Measurements from ENCODE around the gene NHLRC4.

GRCh38 chr16:591231-591630, 24.4 kb downstream of the NHLRC4 start:
- TF ChIP-seq ARNTL (CRISPR knock-in tag; IDR thresholded peaks at IDR 0.05; ENCODE audit: borderline replicate concordance, low read depth) (no peak), TSHZ2 (CRISPR knock-in tag; IDR thresholded peaks at IDR 0.05) (no peak), TOX (CRISPR knock-in tag; IDR thresholded peaks at IDR 0.05; ENCODE audit: borderline replicate concordance) (no peak), RARB (CRISPR knock-in tag; IDR thresholded peaks at IDR 0.05) (no peak), ZC3H10 (CRISPR knock-in tag; IDR thresholded peaks at IDR 0.05) (no peak), OSR1 (CRISPR knock-in tag; IDR thresholded peaks at IDR 0.05) (no peak), TCF4 (CRISPR knock-in tag; IDR thresholded peaks at IDR 0.05; ENCODE audit: borderline replicate concordance) (no peak), SNAI2 (CRISPR knock-in tag; IDR thresholded peaks at IDR 0.05) (no peak)
- TF ChIP-seq, protein P1, sequence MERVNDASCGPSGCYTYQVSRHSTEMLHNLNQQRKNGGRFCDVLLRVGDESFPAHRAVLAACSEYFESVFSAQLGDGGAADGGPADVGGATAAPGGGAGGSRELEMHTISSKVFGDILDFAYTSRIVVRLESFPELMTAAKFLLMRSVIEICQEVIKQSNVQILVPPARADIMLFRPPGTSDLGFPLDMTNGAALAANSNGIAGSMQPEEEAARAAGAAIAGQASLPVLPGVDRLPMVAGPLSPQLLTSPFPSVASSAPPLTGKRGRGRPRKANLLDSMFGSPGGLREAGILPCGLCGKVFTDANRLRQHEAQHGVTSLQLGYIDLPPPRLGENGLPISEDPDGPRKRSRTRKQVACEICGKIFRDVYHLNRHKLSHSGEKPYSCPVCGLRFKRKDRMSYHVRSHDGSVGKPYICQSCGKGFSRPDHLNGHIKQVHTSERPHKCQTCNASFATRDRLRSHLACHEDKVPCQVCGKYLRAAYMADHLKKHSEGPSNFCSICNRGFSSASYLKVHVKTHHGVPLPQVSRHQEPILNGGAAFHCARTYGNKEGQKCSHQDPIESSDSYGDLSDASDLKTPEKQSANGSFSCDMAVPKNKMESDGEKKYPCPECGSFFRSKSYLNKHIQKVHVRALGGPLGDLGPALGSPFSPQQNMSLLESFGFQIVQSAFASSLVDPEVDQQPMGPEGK (CRISPR knock-in tag; IDR thresholded peaks at IDR 0.05; ENCODE audit: borderline replicate concordance) = no peak

All from SK-N-SH treated with all-trans-retinoic acid at 6 μM for 48 hours (cell line).